NB4 (cell line): ENCODE measurements around the gene ZFP28.

ENCODE experiments used
- POLR2A ChIP-seq: IDR thresholded peaks from 2 replicates; pipeline ENCODE4 v1.6.1; 2011; ENCODE audit warnings: mild to moderate bottlenecking; ENCODE audit not compliant: insufficient read length; ENCODE audit errors: extremely low read depth
- TF ChIP-seq, protein P1 (sequence below): IDR thresholded peaks from one replicate; pipeline ENCODE4 v1.5.1; 2012; ENCODE audit warnings: low read depth, low read length

DNA sequence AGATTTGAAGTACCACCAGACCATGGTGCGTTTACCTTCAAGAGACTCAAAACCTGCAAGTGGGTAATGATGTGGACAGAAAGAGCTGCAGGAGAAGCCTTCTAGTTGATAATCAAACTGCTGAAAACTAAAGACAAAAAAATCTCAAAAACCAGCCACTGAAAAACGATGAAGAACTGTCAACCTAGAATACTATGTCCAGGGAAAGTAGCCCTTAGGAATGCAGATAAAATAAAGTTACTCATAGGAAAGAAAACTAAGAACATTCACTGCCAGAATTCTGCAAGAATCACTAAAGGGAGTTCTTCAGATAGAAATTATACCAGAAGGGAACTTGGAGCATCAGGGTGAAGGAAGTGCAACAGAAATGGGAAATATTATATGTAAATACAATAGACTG lies 33.8 kb downstream of the ZFP28 start:
- TF ChIP-seq, protein P1, sequence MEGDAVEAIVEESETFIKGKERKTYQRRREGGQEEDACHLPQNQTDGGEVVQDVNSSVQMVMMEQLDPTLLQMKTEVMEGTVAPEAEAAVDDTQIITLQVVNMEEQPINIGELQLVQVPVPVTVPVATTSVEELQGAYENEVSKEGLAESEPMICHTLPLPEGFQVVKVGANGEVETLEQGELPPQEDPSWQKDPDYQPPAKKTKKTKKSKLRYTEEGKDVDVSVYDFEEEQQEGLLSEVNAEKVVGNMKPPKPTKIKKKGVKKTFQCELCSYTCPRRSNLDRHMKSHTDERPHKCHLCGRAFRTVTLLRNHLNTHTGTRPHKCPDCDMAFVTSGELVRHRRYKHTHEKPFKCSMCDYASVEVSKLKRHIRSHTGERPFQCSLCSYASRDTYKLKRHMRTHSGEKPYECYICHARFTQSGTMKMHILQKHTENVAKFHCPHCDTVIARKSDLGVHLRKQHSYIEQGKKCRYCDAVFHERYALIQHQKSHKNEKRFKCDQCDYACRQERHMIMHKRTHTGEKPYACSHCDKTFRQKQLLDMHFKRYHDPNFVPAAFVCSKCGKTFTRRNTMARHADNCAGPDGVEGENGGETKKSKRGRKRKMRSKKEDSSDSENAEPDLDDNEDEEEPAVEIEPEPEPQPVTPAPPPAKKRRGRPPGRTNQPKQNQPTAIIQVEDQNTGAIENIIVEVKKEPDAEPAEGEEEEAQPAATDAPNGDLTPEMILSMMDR, result no peak
- no peak for TF ChIP-seq POLR2A
